Measurements from ENCODE around the gene GLIS1.

Gene GLIS1

GRCh38 chr1:53573522-53573921, 165.4 kb downstream of the GLIS1 start:
- no peak overlapping the region for H3K27ac ChIP-seq
- TF ChIP-seq CTCF (conservative IDR thresholded peaks at IDR 0.05): no peak
- no peak for TF ChIP-seq ZFX (IDR thresholded peaks at IDR 0.05)

DNA sequence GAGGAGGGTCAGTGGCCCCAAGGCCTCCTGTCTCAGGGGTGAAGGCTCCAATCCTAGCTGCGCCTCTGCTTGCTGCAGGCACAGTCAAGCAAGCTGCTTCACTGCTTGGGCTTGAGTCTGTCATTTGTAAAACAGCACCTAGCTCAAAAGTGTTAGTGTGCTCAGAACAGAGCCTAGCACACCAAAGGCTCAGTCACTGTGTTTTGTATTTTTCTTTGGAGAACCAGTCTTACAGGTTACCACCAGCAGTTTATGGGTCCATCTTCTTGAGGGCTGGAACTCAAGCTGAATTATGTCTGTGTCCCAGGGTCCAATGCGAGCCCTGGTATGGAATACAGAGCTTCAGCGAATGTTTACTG, 166.2 kb downstream of the GLIS1 start:
- TF ChIP-seq CTCF (conservative IDR thresholded peaks at IDR 0.05) (no peak), ZFX (IDR thresholded peaks at IDR 0.05) (no peak)
- H3K27ac ChIP-seq: peak overlapping the region; percentile 4; the same call in 1 of the 2 replicates

GRCh38 chr1:53572065-53572814, 166.7 kb downstream of the GLIS1 start:
- TF ChIP-seq ZFX (IDR thresholded peaks at IDR 0.05) (no peak), CTCF (conservative IDR thresholded peaks at IDR 0.05) (no peak)
- peak overlapping the region; percentile 4; the same call in 1 of the 2 replicates for H3K27ac ChIP-seq

- TF ChIP-seq CTCF (conservative IDR thresholded peaks at IDR 0.05) (no peak), ZFX (IDR thresholded peaks at IDR 0.05) (no peak)
- H3K27ac ChIP-seq: no peak overlapping the region
These were observed 170.4 kb downstream of the GLIS1 start for GRCh38 chr1:53568540-53568939.

DNA sequence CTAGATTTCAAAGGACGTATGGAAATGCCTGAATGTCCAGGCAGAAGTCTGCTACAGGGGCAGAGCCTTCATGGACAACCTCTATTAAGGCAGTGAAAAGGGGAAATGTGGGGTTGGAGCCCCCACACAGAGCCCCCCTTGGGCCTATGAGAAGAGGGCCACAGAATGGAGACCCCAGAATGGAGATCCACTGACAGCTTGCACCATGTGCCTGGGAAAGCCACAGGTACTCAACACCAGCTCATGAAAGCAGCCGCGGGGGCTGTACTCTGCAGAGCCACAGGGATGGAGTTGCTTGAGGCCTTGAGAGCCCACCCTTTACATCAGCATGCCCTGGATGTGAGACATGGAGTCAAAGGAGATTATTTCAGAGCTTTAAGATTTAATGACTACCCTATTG, 171.1 kb downstream of the GLIS1 start:
- TF ChIP-seq ZFX (IDR thresholded peaks at IDR 0.05): no peak
- TF ChIP-seq CTCF (conservative IDR thresholded peaks at IDR 0.05): no peak
- H3K27ac ChIP-seq: no peak overlapping the region

- TF ChIP-seq ZFX (IDR thresholded peaks at IDR 0.05) (no peak), CTCF (conservative IDR thresholded peaks at IDR 0.05) (no peak)
- H3K27ac ChIP-seq: no peak overlapping the region
These were observed 171.5 kb downstream of the GLIS1 start for GRCh38 chr1:53567450-53567849.

- TF ChIP-seq CTCF (conservative IDR thresholded peaks at IDR 0.05): no peak
- no peak for TF ChIP-seq ZFX (IDR thresholded peaks at IDR 0.05)
- H3K27ac ChIP-seq: no peak overlapping the region
These were observed 175.4 kb downstream of the GLIS1 start for GRCh38 chr1:53563611-53564010.
